Stimulated activated memory B cell treated with anti-CD40 and anti-IgM and Interleukin-4, amounts not matched to agents 10 μg/mL and 1 μg/mL and 100 μg/mL, for 72 hours (primary cell): ENCODE data around the gene RMDN2.

Experiments
- ATAC-seq: fragments of 150-1000 bp; cut with Tn5 transposase; 2 replicates; pipeline ENCODE4 v1.10.0; 2021
- H3K27ac Mint-ChIP-seq: one replicate; pipeline ENCODE4 v1.8.0; 2022; ENCODE audit warnings: mild to moderate bottlenecking, mixed read lengths
- H3K27me3 Mint-ChIP-seq: one replicate; pipeline ENCODE4 v1.8.0; 2022; ENCODE audit warnings: mixed read lengths
- H3K36me3 Mint-ChIP-seq: one replicate; pipeline ENCODE4 v1.8.0; 2022; ENCODE audit warnings: mixed read lengths
- H3K4me1 Mint-ChIP-seq: one replicate; pipeline ENCODE4 v1.8.0; 2022; ENCODE audit warnings: mixed read lengths
- H3K4me3 Mint-ChIP-seq: one replicate; pipeline ENCODE4 v1.8.0; 2022; ENCODE audit warnings: mild to moderate bottlenecking, moderate library complexity, mixed read lengths
- H3K9me3 Mint-ChIP-seq: one replicate; pipeline ENCODE4 v1.8.0; 2022; ENCODE audit warnings: mixed read lengths

RMDN2 gene

GRCh38 chr2:37892436-37893114, 32.5 kb upstream of the RMDN2 start:
- H3K4me1 Mint-ChIP-seq: peaks cover 56% of the 10 kb centered on the region
- no peaks in the 10 kb centered on the region for H3K9me3 Mint-ChIP-seq
- peak; percentile 87 for ATAC-seq
- peak overlapping the region; percentile 47 for H3K4me3 Mint-ChIP-seq
- H3K36me3 Mint-ChIP-seq: no peaks in the 10 kb centered on the region
- no peaks in the 10 kb centered on the region for H3K27me3 Mint-ChIP-seq
- H3K27ac Mint-ChIP-seq: peak overlapping the region; percentile 88

GRCh38 chr2:37893327-37893726, 31.8 kb upstream of the RMDN2 start:
- no peaks in the 10 kb centered on the region for H3K27me3 Mint-ChIP-seq
- no peak for ATAC-seq
- no peak overlapping the region for H3K4me3 Mint-ChIP-seq
- no peaks in the 10 kb centered on the region for H3K36me3 Mint-ChIP-seq
- H3K4me1 Mint-ChIP-seq: peaks cover 56% of the 10 kb centered on the region
- no peaks in the 10 kb centered on the region for H3K9me3 Mint-ChIP-seq
- peak overlapping the region; percentile 88 for H3K27ac Mint-ChIP-seq

GRCh38 chr2:37894047-37894446, 31.0 kb upstream of the RMDN2 start:
- Mint-ChIP-seq H3K36me3 (no peaks in the 10 kb centered on the region), H3K9me3 (no peaks in the 10 kb centered on the region), H3K27me3 (no peaks in the 10 kb centered on the region), H3K27ac (peak overlapping the region; percentile 88), H3K4me3 (no peak overlapping the region), H3K4me1 (peaks cover 56% of the 10 kb centered on the region)
- ATAC-seq: no peak

GRCh38 chr2:37894601-37895000, 30.5 kb upstream of the RMDN2 start:
- Mint-ChIP-seq H3K4me3 (no peak overlapping the region), H3K27ac (no peak overlapping the region)

GRCh38 chr2:37895140-37895539, 29.9 kb upstream of the RMDN2 start:
- peak overlapping the region; percentile 38 for H3K27ac Mint-ChIP-seq
- H3K4me1 Mint-ChIP-seq: peaks cover 55% of the 10 kb centered on the region
- no peak for ATAC-seq
- H3K4me3 Mint-ChIP-seq: no peak overlapping the region
- H3K27me3 Mint-ChIP-seq: no peaks in the 10 kb centered on the region
- no peaks in the 10 kb centered on the region for H3K36me3 Mint-ChIP-seq
- H3K9me3 Mint-ChIP-seq: no peaks in the 10 kb centered on the region

More at GRCh38 chr2:37894601-37895000, 30.5 kb upstream of the RMDN2 start:
- Mint-ChIP-seq H3K27me3 (no peaks in the 10 kb centered on the region), H3K36me3 (no peaks in the 10 kb centered on the region), H3K4me1 (peaks cover 56% of the 10 kb centered on the region), H3K9me3 (no peaks in the 10 kb centered on the region)
- ATAC-seq: no peak

- H3K4me1 Mint-ChIP-seq: peaks cover 43% of the 10 kb centered on the region
- H3K27me3 Mint-ChIP-seq: no peaks in the 10 kb centered on the region
- H3K4me3 Mint-ChIP-seq: no peak overlapping the region
- no peaks in the 10 kb centered on the region for H3K36me3 Mint-ChIP-seq
- no peak for ATAC-seq
- no peak overlapping the region for H3K27ac Mint-ChIP-seq
- H3K9me3 Mint-ChIP-seq: no peaks in the 10 kb centered on the region
These were observed 28.8 kb upstream of the RMDN2 start for GRCh38 chr2:37896319-37896718.

- Mint-ChIP-seq H3K9me3 (no peaks in the 10 kb centered on the region), H3K36me3 (no peaks in the 10 kb centered on the region), H3K27ac (no peak overlapping the region), H3K4me1 (peaks cover 31% of the 10 kb centered on the region), H3K27me3 (no peaks in the 10 kb centered on the region), H3K4me3 (no peak overlapping the region)
- no peak for ATAC-seq
These were observed 27.6 kb upstream of the RMDN2 start for GRCh38 chr2:37897511-37897910.

- Mint-ChIP-seq H3K9me3 (no peaks in the 10 kb centered on the region), H3K4me3 (no peak overlapping the region), H3K27me3 (no peaks in the 10 kb centered on the region), H3K27ac (no peak overlapping the region), H3K36me3 (no peaks in the 10 kb centered on the region), H3K4me1 (peaks cover 22% of the 10 kb centered on the region)
- ATAC-seq: no peak
These were observed 26.6 kb upstream of the RMDN2 start for GRCh38 chr2:37898448-37898847.

GRCh38 chr2:37902991-37903390, 22.1 kb upstream of the RMDN2 start:
- no peaks in the 10 kb centered on the region for H3K4me1 Mint-ChIP-seq
- no peaks in the 10 kb centered on the region for H3K27me3 Mint-ChIP-seq
- no peaks in the 10 kb centered on the region for H3K9me3 Mint-ChIP-seq
- no peaks in the 10 kb centered on the region for H3K36me3 Mint-ChIP-seq
- H3K27ac Mint-ChIP-seq: no peak overlapping the region
- no peak for ATAC-seq
- H3K4me3 Mint-ChIP-seq: no peak overlapping the region

- Mint-ChIP-seq H3K27me3 (no peaks in the 10 kb centered on the region), H3K9me3 (no peaks in the 10 kb centered on the region), H3K4me3 (no peak overlapping the region), H3K4me1 (no peaks in the 10 kb centered on the region), H3K36me3 (no peaks in the 10 kb centered on the region), H3K27ac (no peak overlapping the region)
- no peak for ATAC-seq
These were observed 20.7 kb upstream of the RMDN2 start for GRCh38 chr2:37904425-37904824.

- H3K27me3 Mint-ChIP-seq: no peaks in the 10 kb centered on the region
- ATAC-seq: no peak
- H3K27ac Mint-ChIP-seq: no peak overlapping the region
- H3K36me3 Mint-ChIP-seq: no peaks in the 10 kb centered on the region
- H3K4me3 Mint-ChIP-seq: no peak overlapping the region
- H3K9me3 Mint-ChIP-seq: no peaks in the 10 kb centered on the region
- no peaks in the 10 kb centered on the region for H3K4me1 Mint-ChIP-seq
These were observed 20.1 kb upstream of the RMDN2 start for GRCh38 chr2:37904993-37905392.

GRCh38 chr2:37906131-37906530, 19.0 kb upstream of the RMDN2 start:
- Mint-ChIP-seq H3K4me3 (no peak overlapping the region), H3K4me1 (no peaks in the 10 kb centered on the region)
- no peak for ATAC-seq

GRCh38 chr2:37907501-37908225, 17.4 kb upstream of the RMDN2 start:
- Mint-ChIP-seq H3K27me3 (no peaks in the 10 kb centered on the region), H3K4me1 (no peaks in the 10 kb centered on the region), H3K36me3 (no peaks in the 10 kb centered on the region), H3K27ac (no peak overlapping the region), H3K4me3 (no peak overlapping the region), H3K9me3 (no peaks in the 10 kb centered on the region)
- ATAC-seq: no peak

More at GRCh38 chr2:37906131-37906530, 19.0 kb upstream of the RMDN2 start:
- Mint-ChIP-seq H3K9me3 (no peaks in the 10 kb centered on the region), H3K27ac (no peak overlapping the region), H3K36me3 (no peaks in the 10 kb centered on the region), H3K27me3 (no peaks in the 10 kb centered on the region)

- no peaks in the 10 kb centered on the region for H3K36me3 Mint-ChIP-seq
- no peaks in the 10 kb centered on the region for H3K27me3 Mint-ChIP-seq
- H3K4me1 Mint-ChIP-seq: no peaks in the 10 kb centered on the region
- no peak overlapping the region for H3K4me3 Mint-ChIP-seq
- H3K27ac Mint-ChIP-seq: no peak overlapping the region
- no peak for ATAC-seq
- H3K9me3 Mint-ChIP-seq: no peaks in the 10 kb centered on the region
These were observed 13.7 kb upstream of the RMDN2 start for GRCh38 chr2:37911296-37911873.

GRCh38 chr2:37912056-37912455, 13.0 kb upstream of the RMDN2 start:
- Mint-ChIP-seq H3K27me3 (no peaks in the 10 kb centered on the region), H3K27ac (no peak overlapping the region), H3K4me1 (no peaks in the 10 kb centered on the region), H3K36me3 (no peaks in the 10 kb centered on the region), H3K4me3 (no peak overlapping the region), H3K9me3 (no peaks in the 10 kb centered on the region)
- no peak for ATAC-seq

- Mint-ChIP-seq H3K36me3 (no peaks in the 10 kb centered on the region), H3K27ac (no peak overlapping the region), H3K4me1 (no peaks in the 10 kb centered on the region), H3K4me3 (no peak overlapping the region), H3K27me3 (no peaks in the 10 kb centered on the region), H3K9me3 (no peaks in the 10 kb centered on the region)
- no peak for ATAC-seq
These were observed 12.5 kb upstream of the RMDN2 start for GRCh38 chr2:37912616-37913015.
